Bronchial epithelial cell (primary cell): ENCODE data around the gene HSPA4L. TPM values are rescaled to one million over a fixed set of nuclear protein-coding genes. Genes with fewer than 3 reads are reported as not detected.

ENCODE experiments used
- DNase-seq: peaks from one replicate; pipeline ENCODE4 v3.0.0-alpha.2; 2010; ENCODE audit warnings: low read depth
- FAIRE-seq: peaks from 2 replicates; lab custom pipeline; 2011; peaks lifted over from hg19 to GRCh38; lab: Jason Lieb, UNC
- H3K27me3 ChIP-seq: 2 replicates; pipeline ENCODE4 v1.5.1; 2011; ENCODE audit warnings: low read length; ENCODE audit not compliant: control insufficient read depth, insufficient read depth
- H3K36me3 ChIP-seq: 2 replicates; pipeline ENCODE4 v1.5.1; 2011; ENCODE audit warnings: low read length; ENCODE audit not compliant: control insufficient read depth, insufficient read depth
- H3K4me3 ChIP-seq: 2 replicates; pipeline ENCODE4 v1.5.1; 2011; ENCODE audit warnings: mild to moderate bottlenecking, low read depth, low read length, control low read depth
- CTCF ChIP-seq: IDR thresholded peaks from 2 replicates; pipeline ENCODE4 v1.5.1; 2011; ENCODE audit warnings: mild to moderate bottlenecking, moderate library complexity, low read length, control low read depth, inconsistent platforms; ENCODE audit not compliant: insufficient read depth, severe bottlenecking
- total RNA-seq: library from RNA; depleted of rRNA; stranded (reverse); fragments of >200 nt; gene quantifications from 2 replicates; pipeline ENCODE4 v1.2.1, GENCODE V29; 2014

Gene HSPA4L
- total RNA-seq, result 12.4 and 20.1 TPM in 2 replicates

DNA sequence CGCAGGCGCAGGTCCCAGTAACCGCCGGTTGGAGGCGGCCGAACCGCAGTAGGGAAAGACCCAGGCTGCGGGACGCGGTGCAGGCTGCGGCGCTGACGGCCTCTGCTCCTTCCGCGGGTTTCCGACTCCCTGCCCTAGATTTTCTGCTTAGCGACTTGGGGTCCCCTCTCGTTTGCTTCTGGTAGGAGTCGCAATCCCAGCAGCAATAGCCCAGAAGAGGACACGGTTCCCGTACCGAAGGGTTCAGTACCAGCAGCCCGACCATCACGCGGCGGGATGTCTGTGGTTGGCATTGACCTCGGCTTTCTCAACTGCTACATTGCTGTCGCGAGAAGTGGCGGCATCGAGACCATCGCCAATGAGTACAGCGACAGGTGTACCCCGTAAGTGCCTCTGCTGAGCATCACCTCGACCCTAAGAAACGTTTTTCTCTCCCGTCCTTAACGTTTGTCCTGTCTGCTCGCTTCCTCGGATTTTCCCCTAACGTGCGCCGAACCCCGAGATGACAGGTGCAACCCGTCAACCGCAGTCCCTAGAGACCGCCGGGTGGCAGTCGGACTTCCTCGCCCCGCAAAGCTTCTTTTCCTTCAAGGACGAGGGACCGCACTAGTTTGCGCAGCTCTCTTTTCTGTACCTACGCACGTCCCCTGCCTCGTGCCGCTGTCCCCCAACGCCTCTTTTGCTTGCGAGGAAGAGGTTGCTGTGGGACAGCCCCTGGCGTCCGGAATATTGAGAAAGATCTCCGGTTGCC, at the start of gene HSPA4L:
TSS of gene HSPA4L (plus strand) at position 48 of the 751 bp plus-strand sequence. CDS start at position 277, 229 bp downstream.
- FAIRE-seq, result no peak
- peak; percentile 56 for DNase-seq
- Histone ChIP-seq H3K27me3 (no peaks in the 10 kb centered on the region), H3K4me3 (peak within 1 kb of the TSS; percentile 84), H3K36me3 (no peaks in the 10 kb centered on the region)
- peak; percentile 39 for TF ChIP-seq CTCF

- FAIRE-seq, result no peak
Measured at GRCh38 chr4:127732623-127733328, 49.3 kb upstream of the HSPA4L start.

DNA sequence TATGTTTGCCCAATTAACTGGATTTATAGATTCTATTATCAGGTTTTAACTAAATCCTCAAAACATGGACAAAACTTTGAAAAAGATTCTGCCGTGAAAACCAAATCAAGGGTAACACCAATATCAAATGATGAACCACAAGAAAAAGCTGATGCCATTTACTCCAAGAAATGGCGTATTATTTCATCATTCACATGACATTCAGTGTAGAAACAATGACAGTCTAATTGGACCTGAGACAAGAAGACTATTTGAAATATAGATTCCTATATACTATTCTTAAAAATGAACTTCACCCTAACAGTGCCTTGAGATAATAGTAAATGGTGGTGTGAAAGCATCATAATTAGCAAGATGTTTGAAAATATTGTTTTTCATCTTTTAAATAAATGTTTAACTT, 47.1 kb upstream of the HSPA4L start:
- Histone ChIP-seq H3K36me3 (no peaks in the 10 kb centered on the region), H3K27me3 (no peaks in the 10 kb centered on the region), H3K4me3 (no peak overlapping the region)
- FAIRE-seq (no peak), DNase-seq (no peak)
- TF ChIP-seq CTCF, result no peak

More at GRCh38 chr4:127732623-127733328, 49.3 kb upstream of the HSPA4L start:
- H3K36me3 ChIP-seq, result no peaks in the 10 kb centered on the region
- peak; percentile 59 for DNase-seq
- no peaks in the 10 kb centered on the region for H3K27me3 ChIP-seq
- no peak overlapping the region for H3K4me3 ChIP-seq
- peak; percentile 33 for TF ChIP-seq CTCF

DNA sequence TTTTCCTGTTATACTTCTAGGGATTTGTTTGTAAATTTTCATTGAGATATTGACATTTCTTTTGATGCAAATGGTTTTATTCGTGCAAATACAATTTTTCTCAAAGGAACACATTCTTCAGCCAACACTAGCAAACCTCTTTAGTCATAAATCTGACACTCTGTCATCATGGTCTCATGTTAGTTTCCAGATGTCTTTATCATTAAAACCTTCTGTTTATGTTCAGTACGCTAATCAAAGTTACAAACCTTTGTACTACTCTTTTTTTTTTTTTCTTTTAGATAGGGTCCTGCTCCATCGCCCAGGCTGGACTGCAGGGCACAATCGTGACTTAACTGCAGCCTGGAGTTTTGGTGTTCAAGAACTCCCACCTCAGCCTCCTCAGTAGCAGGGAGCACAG, 44.8 kb upstream of the HSPA4L start:
- FAIRE-seq (no peak), DNase-seq (no peak)
- no peak overlapping the region for H3K4me3 ChIP-seq
- no peaks in the 10 kb centered on the region for H3K27me3 ChIP-seq
- TF ChIP-seq CTCF, result no peak
- H3K36me3 ChIP-seq, result no peaks in the 10 kb centered on the region

GRCh38 chr4:127741247-127741646, 40.9 kb upstream of the HSPA4L start:
- no peak for FAIRE-seq
- H3K36me3 ChIP-seq, result no peaks in the 10 kb centered on the region
- TF ChIP-seq CTCF, result no peak

More at GRCh38 chr4:127741247-127741646, 40.9 kb upstream of the HSPA4L start:
- Histone ChIP-seq H3K4me3 (no peak overlapping the region), H3K27me3 (no peaks in the 10 kb centered on the region)
- no peak for DNase-seq
